ENCODE results near the gene ACOD1. TPM values are rescaled to one million over a fixed set of nuclear protein-coding genes. Genes with fewer than 3 reads are reported as not detected.

The ACOD1 gene
- polyA plus RNA-seq, 2 donors, result not detected

DNA sequence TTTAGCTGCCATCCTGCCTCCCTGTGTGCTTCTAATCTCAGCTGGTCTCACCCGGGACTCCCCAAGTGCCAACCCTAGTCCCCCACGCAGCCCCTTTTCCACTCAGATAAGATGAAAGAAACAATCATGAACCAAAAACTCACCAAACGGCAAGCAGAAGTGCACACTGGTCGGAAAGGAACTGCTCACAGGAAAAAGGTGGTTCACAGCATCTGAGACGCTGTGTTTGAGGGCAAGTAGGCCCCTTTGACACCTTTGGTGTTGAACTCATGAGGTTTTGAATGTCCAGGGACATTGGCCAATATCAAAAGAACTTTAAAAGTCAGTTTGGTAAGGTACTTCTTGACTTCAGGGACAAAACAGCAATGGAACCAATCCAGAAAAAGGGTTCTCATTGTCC lies 20.4 kb upstream of the ACOD1 start:
- Histone ChIP-seq H3K36me3 (ENCODE audit: control insufficient read depth in 2 of 2, insufficient read depth in 2 of 2, low read length in 1 of 2) (no peaks in the 10 kb centered on the region), H3K4me3 (ENCODE audit: low read depth in 1 of 2, low read length in 2 of 2) (no peak overlapping the region), H3K4me1 (ENCODE audit: control insufficient read depth in 2 of 2, insufficient read depth in 2 of 2, low read length in 1 of 2) (no peaks in the 10 kb centered on the region), H3K27ac (ENCODE audit: low read depth in 2 of 2, low read length in 1 of 2) (no peak overlapping the region), H3K27me3 (ENCODE audit: control insufficient read depth in 1 of 2, insufficient read depth in 2 of 2, low read length in 2 of 2) (no peaks in the 10 kb centered on the region), H3K9me3 (ENCODE audit: control insufficient read depth in 2 of 2, insufficient read depth in 1 of 2, low read depth in 1 of 2, low read length in 1 of 2) (no peaks in the 10 kb centered on the region)
- WGBS, 2 donors, result 79 to 85% methylated on average over 5 of the region's 5 CpGs

DNA sequence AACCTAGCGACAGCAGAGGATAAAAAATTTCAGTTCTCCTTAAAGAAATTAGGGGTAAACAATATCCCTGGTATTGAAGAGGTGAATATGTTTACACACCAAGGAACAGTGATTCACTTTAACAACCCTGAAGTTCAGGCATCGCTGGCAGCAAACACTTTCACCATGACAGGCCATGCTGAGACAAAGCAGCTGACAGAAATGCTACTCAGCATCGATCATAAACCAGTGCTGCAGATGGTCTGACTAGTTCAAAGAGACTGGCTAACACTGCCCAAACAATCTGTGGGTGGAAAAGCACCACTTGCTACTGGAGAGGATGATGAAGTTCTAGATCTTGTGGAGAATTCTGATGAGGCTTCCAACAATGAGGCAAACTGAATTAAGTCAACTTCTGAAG lies 19.9 kb upstream of the ACOD1 start:
- Histone ChIP-seq H3K4me3 (ENCODE audit: low read depth in 1 of 2, low read length in 2 of 2) (no peak overlapping the region), H3K9me3 (ENCODE audit: control insufficient read depth in 2 of 2, insufficient read depth in 1 of 2, low read depth in 1 of 2, low read length in 1 of 2) (no peaks in the 10 kb centered on the region), H3K36me3 (ENCODE audit: control insufficient read depth in 2 of 2, insufficient read depth in 2 of 2, low read length in 1 of 2) (no peaks in the 10 kb centered on the region), H3K4me1 (ENCODE audit: control insufficient read depth in 2 of 2, insufficient read depth in 2 of 2, low read length in 1 of 2) (no peaks in the 10 kb centered on the region), H3K27ac (ENCODE audit: low read depth in 2 of 2, low read length in 1 of 2) (no peak overlapping the region), H3K27me3 (ENCODE audit: control insufficient read depth in 1 of 2, insufficient read depth in 2 of 2, low read length in 2 of 2) (no peaks in the 10 kb centered on the region)
- 73% methylated on average over 3 of the region's 3 CpGs for WGBS, 2 donors

DNA sequence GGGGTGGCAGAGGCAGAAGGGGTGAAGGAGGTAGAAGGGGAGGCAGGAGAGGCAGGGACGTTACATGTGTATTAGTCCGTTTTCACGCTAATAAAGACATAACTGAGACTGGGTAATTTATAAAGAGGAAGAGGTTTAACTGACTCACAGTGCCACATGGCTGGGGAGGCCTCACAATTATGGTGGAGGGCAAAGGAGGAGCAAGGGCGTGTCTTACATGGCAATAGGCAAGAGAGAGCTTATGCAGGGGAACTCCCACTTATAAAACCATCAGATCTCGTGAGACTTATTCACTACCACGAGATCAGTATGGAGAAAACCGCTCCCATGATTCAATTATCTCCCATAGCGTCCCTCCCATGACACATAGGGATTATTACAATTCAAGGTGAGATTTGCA lies 19.0 kb upstream of the ACOD1 start:
- no peak overlapping the region for H3K27ac ChIP-seq (ENCODE audit: low read depth in 2 of 2, low read length in 1 of 2)
- no peaks in the 10 kb centered on the region for H3K27me3 ChIP-seq (ENCODE audit: control insufficient read depth in 1 of 2, insufficient read depth in 2 of 2, low read length in 2 of 2)
- 83 to 88% methylated on average over 8 of the region's 8 CpGs for WGBS, 2 donors
- H3K4me3 ChIP-seq (ENCODE audit: low read depth in 1 of 2, low read length in 2 of 2), result no peak overlapping the region
- H3K36me3 ChIP-seq (ENCODE audit: control insufficient read depth in 2 of 2, insufficient read depth in 2 of 2, low read length in 1 of 2), result no peaks in the 10 kb centered on the region
- H3K9me3 ChIP-seq (ENCODE audit: control insufficient read depth in 2 of 2, insufficient read depth in 1 of 2, low read depth in 1 of 2, low read length in 1 of 2), result no peaks in the 10 kb centered on the region
- H3K4me1 ChIP-seq (ENCODE audit: control insufficient read depth in 2 of 2, insufficient read depth in 2 of 2, low read length in 1 of 2), result no peaks in the 10 kb centered on the region

DNA sequence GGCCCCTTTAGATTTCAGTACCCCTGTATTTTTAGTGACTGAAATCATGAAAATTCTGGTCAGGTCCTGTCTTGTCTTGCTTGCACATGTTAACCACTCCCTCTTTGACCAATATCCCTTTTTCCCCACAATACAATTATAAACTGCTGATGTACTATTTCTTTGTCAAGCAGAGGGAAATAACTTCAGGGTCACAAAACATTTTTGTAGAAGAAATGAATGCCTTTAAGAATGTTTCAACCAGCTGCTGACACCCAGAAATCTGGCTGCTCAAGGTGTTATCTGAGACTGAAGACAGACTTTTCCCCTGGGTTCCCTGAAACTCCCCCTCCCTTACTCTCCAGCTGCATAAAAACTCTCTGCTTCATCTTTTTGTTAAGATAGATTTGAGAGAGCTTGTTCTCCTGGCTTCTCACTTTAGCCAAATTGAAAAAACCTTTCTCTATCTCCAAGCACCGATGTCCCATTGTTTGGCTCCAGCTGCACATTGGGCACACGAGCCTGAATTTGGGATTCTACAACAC lies 18.4 kb upstream of the ACOD1 start:
- no peak overlapping the region for H3K27ac ChIP-seq (ENCODE audit: low read depth in 2 of 2, low read length in 1 of 2)
- whole genome bisulfite sequencing, 2 donors, result 49 to 67% methylated on average over 2 of the region's 2 CpGs
- no peaks in the 10 kb centered on the region for H3K36me3 ChIP-seq (ENCODE audit: control insufficient read depth in 2 of 2, insufficient read depth in 2 of 2, low read length in 1 of 2)

DNA sequence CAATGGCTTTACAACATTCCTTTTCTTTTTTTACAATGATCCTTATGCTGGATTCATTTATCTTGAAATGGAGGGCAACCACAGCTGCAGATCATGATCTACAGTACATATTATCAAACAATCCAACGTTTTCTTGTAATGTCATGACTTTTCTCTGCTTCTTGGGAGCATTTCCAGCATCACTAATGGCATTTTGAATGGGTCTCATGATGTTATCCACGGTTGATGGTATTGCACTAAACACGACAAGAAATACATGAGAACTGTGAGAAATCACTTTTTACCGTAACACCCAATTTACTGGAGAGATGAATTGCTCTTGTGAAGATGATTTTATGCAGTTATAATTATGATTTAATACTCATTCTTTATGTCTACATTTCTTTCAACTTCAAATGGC lies 16.2 kb upstream of the ACOD1 start:
- H3K9me3 ChIP-seq (ENCODE audit: control insufficient read depth in 2 of 2, insufficient read depth in 1 of 2, low read depth in 1 of 2, low read length in 1 of 2), result no peaks in the 10 kb centered on the region
- no peak overlapping the region for H3K4me3 ChIP-seq (ENCODE audit: low read depth in 1 of 2, low read length in 2 of 2)
- H3K36me3 ChIP-seq (ENCODE audit: control insufficient read depth in 2 of 2, insufficient read depth in 2 of 2, low read length in 1 of 2), result no peaks in the 10 kb centered on the region
- 73 to 77% methylated on average over 4 of the region's 4 CpGs for WGBS, 2 donors
- no peak overlapping the region for H3K27ac ChIP-seq (ENCODE audit: low read depth in 2 of 2, low read length in 1 of 2)
- no peaks in the 10 kb centered on the region for H3K4me1 ChIP-seq (ENCODE audit: control insufficient read depth in 2 of 2, insufficient read depth in 2 of 2, low read length in 1 of 2)
- H3K27me3 ChIP-seq (ENCODE audit: control insufficient read depth in 1 of 2, insufficient read depth in 2 of 2, low read length in 2 of 2), result no peaks in the 10 kb centered on the region

More for the DNA sequence above, 18.4 kb upstream of the ACOD1 start:
- H3K9me3 ChIP-seq (ENCODE audit: control insufficient read depth in 2 of 2, insufficient read depth in 1 of 2, low read depth in 1 of 2, low read length in 1 of 2), result no peaks in the 10 kb centered on the region
- H3K4me1 ChIP-seq (ENCODE audit: control insufficient read depth in 2 of 2, insufficient read depth in 2 of 2, low read length in 1 of 2), result no peaks in the 10 kb centered on the region
- H3K4me3 ChIP-seq (ENCODE audit: low read depth in 1 of 2, low read length in 2 of 2), result no peak overlapping the region
- H3K27me3 ChIP-seq (ENCODE audit: control insufficient read depth in 1 of 2, insufficient read depth in 2 of 2, low read length in 2 of 2), result no peaks in the 10 kb centered on the region

DNA sequence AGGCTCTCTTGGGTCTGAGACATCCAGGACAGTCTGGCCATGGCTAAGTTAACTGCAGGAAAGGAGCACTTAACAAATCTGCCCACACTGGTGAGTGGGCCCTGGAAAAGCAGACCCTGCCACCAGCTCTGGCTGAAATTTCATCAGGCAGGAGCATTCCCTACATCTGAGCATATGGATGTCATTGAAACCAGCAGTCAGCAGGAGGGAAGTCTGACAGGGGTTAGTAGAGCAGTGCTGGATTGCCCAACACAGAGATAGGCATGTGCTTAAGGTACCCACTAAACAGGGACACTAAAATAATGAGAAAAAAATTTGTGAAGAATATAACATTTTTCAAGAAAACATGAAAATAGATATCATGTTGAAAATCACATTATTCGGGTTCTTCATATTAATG lies 13.6 kb upstream of the ACOD1 start:
- Histone ChIP-seq H3K27ac (ENCODE audit: low read depth in 2 of 2, low read length in 1 of 2) (no peak overlapping the region), H3K27me3 (ENCODE audit: control insufficient read depth in 1 of 2, insufficient read depth in 2 of 2, low read length in 2 of 2) (no peaks in the 10 kb centered on the region), H3K9me3 (ENCODE audit: control insufficient read depth in 2 of 2, insufficient read depth in 1 of 2, low read depth in 1 of 2, low read length in 1 of 2) (no peaks in the 10 kb centered on the region), H3K4me3 (ENCODE audit: low read depth in 1 of 2, low read length in 2 of 2) (no peak overlapping the region), H3K4me1 (ENCODE audit: control insufficient read depth in 2 of 2, insufficient read depth in 2 of 2, low read length in 1 of 2) (no peaks in the 10 kb centered on the region), H3K36me3 (ENCODE audit: control insufficient read depth in 2 of 2, insufficient read depth in 2 of 2, low read length in 1 of 2) (no peaks in the 10 kb centered on the region)
- WGBS, 2 donors, result 93 to 97% methylated on average over 1 of the region's 1 CpG

DNA sequence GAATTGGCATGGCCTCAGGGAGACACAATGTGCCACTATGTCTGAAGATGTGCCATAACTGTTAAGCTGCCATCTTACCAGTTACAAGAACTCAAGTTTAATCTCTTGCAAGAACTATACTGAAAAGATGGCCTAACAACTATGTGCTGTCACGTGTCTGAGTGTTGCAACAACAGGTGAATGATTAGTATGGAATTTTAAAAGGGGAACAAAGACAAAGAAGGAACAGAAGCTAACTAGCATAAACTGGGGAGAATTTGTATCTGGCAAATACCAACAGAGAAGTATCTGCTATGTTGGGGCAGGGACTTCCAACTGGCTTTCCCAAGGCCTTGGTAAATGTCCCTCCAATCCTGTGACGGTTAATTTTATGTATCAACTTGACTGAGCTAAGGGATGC lies 11.5 kb upstream of the ACOD1 start:
- no peaks in the 10 kb centered on the region for H3K4me1 ChIP-seq (ENCODE audit: control insufficient read depth in 2 of 2, insufficient read depth in 2 of 2, low read length in 1 of 2)
- 67 to 72% methylated on average over 2 of the region's 2 CpGs for WGBS, 2 donors
- H3K36me3 ChIP-seq (ENCODE audit: control insufficient read depth in 2 of 2, insufficient read depth in 2 of 2, low read length in 1 of 2), result no peaks in the 10 kb centered on the region
- no peaks in the 10 kb centered on the region for H3K27me3 ChIP-seq (ENCODE audit: control insufficient read depth in 1 of 2, insufficient read depth in 2 of 2, low read length in 2 of 2)
- no peak overlapping the region for H3K27ac ChIP-seq (ENCODE audit: low read depth in 2 of 2, low read length in 1 of 2)
- H3K9me3 ChIP-seq (ENCODE audit: control insufficient read depth in 2 of 2, insufficient read depth in 1 of 2, low read depth in 1 of 2, low read length in 1 of 2), result no peaks in the 10 kb centered on the region
- H3K4me3 ChIP-seq (ENCODE audit: low read depth in 1 of 2, low read length in 2 of 2), result no peak overlapping the region

DNA sequence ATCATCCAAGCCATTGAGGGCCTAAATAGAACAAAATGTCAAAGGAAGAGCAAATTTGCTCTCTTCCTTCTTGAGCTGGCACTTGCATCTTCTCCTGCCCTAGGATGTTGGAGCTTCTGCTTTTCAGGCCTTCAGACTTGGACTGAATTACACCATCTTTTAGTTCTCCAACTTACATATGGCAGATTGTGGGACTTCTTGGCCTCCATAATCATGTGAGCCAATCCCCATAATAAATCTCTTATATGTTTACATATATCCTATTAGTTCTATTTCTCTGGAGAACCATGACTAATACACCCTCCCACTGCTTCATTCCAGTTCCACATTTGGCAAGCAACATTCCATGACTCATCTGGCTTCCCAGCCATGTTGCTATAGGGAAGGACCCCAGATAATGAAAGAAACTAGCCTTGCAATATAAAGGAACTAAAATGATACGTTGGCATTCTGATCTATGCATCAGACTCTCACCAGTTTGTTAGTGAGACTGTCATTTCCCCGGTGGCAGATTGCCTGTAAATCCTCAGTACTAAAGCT lies 11.0 kb upstream of the ACOD1 start:
- Histone ChIP-seq H3K9me3 (ENCODE audit: control insufficient read depth in 2 of 2, insufficient read depth in 1 of 2, low read depth in 1 of 2, low read length in 1 of 2) (no peaks in the 10 kb centered on the region), H3K36me3 (ENCODE audit: control insufficient read depth in 2 of 2, insufficient read depth in 2 of 2, low read length in 1 of 2) (no peaks in the 10 kb centered on the region), H3K4me3 (ENCODE audit: low read depth in 1 of 2, low read length in 2 of 2) (no peak overlapping the region), H3K4me1 (ENCODE audit: control insufficient read depth in 2 of 2, insufficient read depth in 2 of 2, low read length in 1 of 2) (no peaks in the 10 kb centered on the region), H3K27me3 (ENCODE audit: control insufficient read depth in 1 of 2, insufficient read depth in 2 of 2, low read length in 2 of 2) (no peaks in the 10 kb centered on the region), H3K27ac (ENCODE audit: low read depth in 2 of 2, low read length in 1 of 2) (peak overlapping the region in 1 of 2 donors; percentile 49)
- 34 to 56% methylated on average over 2 of the region's 2 CpGs for WGBS, 2 donors

DNA sequence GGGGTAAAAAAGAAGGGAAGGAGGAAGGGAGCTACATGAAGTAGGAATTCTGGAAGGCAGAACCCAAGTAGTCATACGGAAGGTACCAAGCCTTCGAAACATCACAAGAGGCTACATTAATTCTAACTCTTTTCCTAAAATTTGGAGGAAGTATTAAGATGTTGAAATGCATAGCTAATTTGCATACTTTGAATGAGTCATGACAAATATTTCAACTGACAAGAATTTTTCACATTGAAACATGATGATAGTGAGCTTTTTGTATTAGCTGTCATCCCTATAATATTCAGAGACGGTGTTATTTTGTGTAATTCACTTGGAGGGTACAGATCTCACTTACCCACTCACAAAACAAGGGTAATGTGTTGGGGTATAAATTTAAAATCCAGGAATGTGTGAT lies 9.1 kb upstream of the ACOD1 start:
- no peak overlapping the region for H3K27ac ChIP-seq (ENCODE audit: low read depth in 2 of 2, low read length in 1 of 2)
- H3K4me1 ChIP-seq (ENCODE audit: control insufficient read depth in 2 of 2, insufficient read depth in 2 of 2, low read length in 1 of 2), result no peaks in the 10 kb centered on the region
- no peaks in the 10 kb centered on the region for H3K27me3 ChIP-seq (ENCODE audit: control insufficient read depth in 1 of 2, insufficient read depth in 2 of 2, low read length in 2 of 2)
- H3K36me3 ChIP-seq (ENCODE audit: control insufficient read depth in 2 of 2, insufficient read depth in 2 of 2, low read length in 1 of 2), result no peaks in the 10 kb centered on the region
- H3K9me3 ChIP-seq (ENCODE audit: control insufficient read depth in 2 of 2, insufficient read depth in 1 of 2, low read depth in 1 of 2, low read length in 1 of 2), result no peaks in the 10 kb centered on the region
- H3K4me3 ChIP-seq (ENCODE audit: low read depth in 1 of 2, low read length in 2 of 2), result no peak overlapping the region
- whole genome bisulfite sequencing, 2 donors, result 74 to 79% methylated on average over 3 of the region's 3 CpGs

DNA sequence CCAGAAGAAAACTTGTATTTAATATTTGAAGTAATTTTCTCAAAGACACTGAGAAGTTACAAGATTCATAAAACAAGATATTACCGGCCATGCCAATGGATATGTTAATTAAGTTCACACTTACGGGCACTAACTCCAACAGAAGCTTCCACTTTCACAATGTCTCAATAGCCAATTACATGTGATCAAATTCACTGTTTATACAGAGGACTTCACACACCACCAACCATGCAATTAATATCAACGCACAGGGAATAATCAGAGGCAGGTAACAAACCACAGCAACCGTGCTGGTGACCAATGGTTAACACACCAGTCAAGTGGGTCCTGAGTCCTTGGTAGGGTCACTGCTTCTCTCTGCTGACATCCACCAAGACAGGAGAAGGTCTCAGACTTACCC lies 5.9 kb upstream of the ACOD1 start:
- no peaks in the 10 kb centered on the region for H3K36me3 ChIP-seq (ENCODE audit: control insufficient read depth in 2 of 2, insufficient read depth in 2 of 2, low read length in 1 of 2)
- H3K4me3 ChIP-seq (ENCODE audit: low read depth in 1 of 2, low read length in 2 of 2), result no peak overlapping the region
- no peaks in the 10 kb centered on the region for H3K4me1 ChIP-seq (ENCODE audit: control insufficient read depth in 2 of 2, insufficient read depth in 2 of 2, low read length in 1 of 2)
- H3K9me3 ChIP-seq (ENCODE audit: control insufficient read depth in 2 of 2, insufficient read depth in 1 of 2, low read depth in 1 of 2, low read length in 1 of 2), result no peaks in the 10 kb centered on the region
- H3K27ac ChIP-seq (ENCODE audit: low read depth in 2 of 2, low read length in 1 of 2), result no peak overlapping the region
- H3K27me3 ChIP-seq (ENCODE audit: control insufficient read depth in 1 of 2, insufficient read depth in 2 of 2, low read length in 2 of 2), result no peaks in the 10 kb centered on the region
- WGBS, 2 donors, result 94% methylated on average over 4 of the region's 4 CpGs
